GM12801 (cell line): ENCODE data around the gene ZHX3.

Experiments
- CTCF ChIP-seq: IDR thresholded peaks from one replicate; pipeline ENCODE4 v1.5.1; 2011; ENCODE audit warnings: control low read depth; ENCODE audit not compliant: insufficient read length; ENCODE audit errors: extremely low read depth

The ZHX3 gene

GRCh38 chr20:41304002-41304401, 13.5 kb downstream of the ZHX3 start:
- TF ChIP-seq CTCF, result no peak

GRCh38 chr20:41300886-41301285, 16.6 kb downstream of the ZHX3 start:
- no peak for TF ChIP-seq CTCF

- no peak for TF ChIP-seq CTCF
Observed at GRCh38 chr20:41300383-41300782, 17.1 kb downstream of the ZHX3 start.

- no peak for TF ChIP-seq CTCF
Observed at GRCh38 chr20:41299899-41300298, 17.6 kb downstream of the ZHX3 start.

- TF ChIP-seq CTCF, result no peak
Observed at GRCh38 chr20:41293269-41294037, 24.1 kb downstream of the ZHX3 start.

- TF ChIP-seq CTCF, result no peak
Observed at GRCh38 chr20:41290804-41291389, 26.6 kb downstream of the ZHX3 start.

- no peak for TF ChIP-seq CTCF
Observed at GRCh38 chr20:41287327-41287726, 30.2 kb downstream of the ZHX3 start.
